Fibroblast of villous mesenchyme (primary cell): ENCODE measurements around the gene NHS. TPM values are rescaled to one million over a fixed set of nuclear protein-coding genes. Genes with fewer than 3 reads are reported as not detected.

Source experiments
- DNase-seq: peaks from one replicate; pipeline ENCODE4 v3.0.0-alpha.2; 2010; ENCODE audit warnings: low read depth
- H3K4me3 ChIP-seq: 2 replicates; pipeline ENCODE4 v1.5.1; 2011; ENCODE audit warnings: low read depth, mild to moderate bottlenecking, low read length
- CTCF ChIP-seq: IDR thresholded peaks from 2 replicates; pipeline ENCODE4 v1.5.1; 2012; ENCODE audit warnings: low read depth, mild to moderate bottlenecking, low read length; ENCODE audit not compliant: insufficient read depth
- total RNA-seq: library from RNA; depleted of rRNA; stranded (reverse); fragments of >200 nt; gene quantifications from 2 replicates; pipeline ENCODE4 v1.2.3, GENCODE V29; 2012

The NHS gene
- total RNA-seq, 1 donor: 5.2 TPM

- no peak for TF ChIP-seq CTCF
- no peak for DNase-seq
- H3K4me3 ChIP-seq: no peak overlapping the region
These were observed 90.8 kb downstream of the NHS start for GRCh38 chrX:17465802-17466201.

GRCh38 chrX:17470136-17470535, 95.1 kb downstream of the NHS start:
- DNase-seq: peak; percentile 36
- no peak overlapping the region for H3K4me3 ChIP-seq
- TF ChIP-seq CTCF: no peak

GRCh38 chrX:17471121-17471520, 96.1 kb downstream of the NHS start:
- DNase-seq: no peak
- no peak for TF ChIP-seq CTCF
- H3K4me3 ChIP-seq: no peak overlapping the region

- TF ChIP-seq CTCF: no peak
- no peak for DNase-seq
- no peak overlapping the region for H3K4me3 ChIP-seq
These were observed 96.9 kb downstream of the NHS start for GRCh38 chrX:17471861-17472260.

GRCh38 chrX:17472424-17472823, 97.4 kb downstream of the NHS start:
- no peak for TF ChIP-seq CTCF
- DNase-seq: no peak

DNA sequence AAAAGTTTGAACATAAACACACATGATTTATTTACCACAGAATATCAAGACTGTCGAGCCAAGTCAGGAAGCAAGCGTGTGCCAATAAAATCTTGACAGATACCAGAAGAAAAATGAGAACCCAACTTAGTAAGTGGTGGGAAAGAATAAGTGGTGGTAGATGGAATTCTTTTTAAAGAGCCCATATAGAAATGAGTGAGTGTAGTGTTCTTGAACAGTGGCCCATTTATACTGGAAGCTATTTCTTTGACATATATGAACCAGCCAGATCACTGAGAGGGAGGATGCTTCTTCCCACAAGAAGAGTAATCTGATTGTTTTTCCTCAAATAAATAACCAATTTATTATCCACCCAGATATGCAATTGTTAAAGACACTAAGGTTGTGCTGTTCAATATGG, 98.0 kb downstream of the NHS start:
- no peak overlapping the region for H3K4me3 ChIP-seq
- no peak for TF ChIP-seq CTCF
- no peak for DNase-seq

More at GRCh38 chrX:17472424-17472823, 97.4 kb downstream of the NHS start:
- H3K4me3 ChIP-seq: no peak overlapping the region

DNA sequence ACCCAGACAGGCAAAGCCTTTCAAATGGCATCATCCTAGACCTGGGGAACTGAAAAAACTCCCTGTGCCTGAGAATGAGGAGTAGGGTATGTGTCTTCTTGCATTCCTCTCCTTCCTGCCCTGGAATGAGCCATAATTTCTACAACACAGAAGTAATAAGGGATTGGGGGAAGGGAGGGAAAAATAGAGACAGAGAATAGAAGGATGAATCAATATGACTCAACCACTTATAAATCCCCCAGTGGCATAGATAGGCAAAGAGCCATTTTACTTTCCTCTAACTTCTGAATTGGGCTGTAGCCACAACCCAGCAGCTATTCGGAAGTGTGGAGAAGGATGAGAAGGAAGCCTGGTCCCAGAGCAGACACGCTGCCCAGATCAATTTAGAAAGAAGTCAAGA, 99.9 kb downstream of the NHS start:
- TF ChIP-seq CTCF: no peak
- DNase-seq: no peak

More for the DNA sequence above, 99.9 kb downstream of the NHS start:
- H3K4me3 ChIP-seq: no peak overlapping the region
